ENCODE data around the gene SPIC.

DNA sequence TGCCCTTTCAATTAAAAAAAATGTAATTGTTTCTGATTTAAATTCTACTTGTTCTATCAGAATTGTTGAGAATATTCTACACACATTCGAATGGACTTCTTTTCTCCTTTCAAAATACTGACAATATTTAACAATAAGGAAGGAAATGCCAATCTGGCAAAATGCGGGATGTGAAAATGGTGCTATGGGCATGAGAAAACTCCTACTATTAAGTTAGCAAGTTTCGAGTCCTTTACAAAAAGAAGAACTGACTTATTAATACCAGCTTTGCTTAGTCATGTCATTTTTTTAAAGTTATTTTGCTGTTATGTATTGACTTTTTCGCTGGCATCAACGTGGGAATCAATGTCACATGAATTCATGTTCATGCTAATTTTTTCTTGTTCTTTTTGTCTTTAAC, 35.9 kb upstream of the SPIC start:
- TF ChIP-seq, protein P1, sequence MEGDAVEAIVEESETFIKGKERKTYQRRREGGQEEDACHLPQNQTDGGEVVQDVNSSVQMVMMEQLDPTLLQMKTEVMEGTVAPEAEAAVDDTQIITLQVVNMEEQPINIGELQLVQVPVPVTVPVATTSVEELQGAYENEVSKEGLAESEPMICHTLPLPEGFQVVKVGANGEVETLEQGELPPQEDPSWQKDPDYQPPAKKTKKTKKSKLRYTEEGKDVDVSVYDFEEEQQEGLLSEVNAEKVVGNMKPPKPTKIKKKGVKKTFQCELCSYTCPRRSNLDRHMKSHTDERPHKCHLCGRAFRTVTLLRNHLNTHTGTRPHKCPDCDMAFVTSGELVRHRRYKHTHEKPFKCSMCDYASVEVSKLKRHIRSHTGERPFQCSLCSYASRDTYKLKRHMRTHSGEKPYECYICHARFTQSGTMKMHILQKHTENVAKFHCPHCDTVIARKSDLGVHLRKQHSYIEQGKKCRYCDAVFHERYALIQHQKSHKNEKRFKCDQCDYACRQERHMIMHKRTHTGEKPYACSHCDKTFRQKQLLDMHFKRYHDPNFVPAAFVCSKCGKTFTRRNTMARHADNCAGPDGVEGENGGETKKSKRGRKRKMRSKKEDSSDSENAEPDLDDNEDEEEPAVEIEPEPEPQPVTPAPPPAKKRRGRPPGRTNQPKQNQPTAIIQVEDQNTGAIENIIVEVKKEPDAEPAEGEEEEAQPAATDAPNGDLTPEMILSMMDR (IDR thresholded peaks at IDR 0.05; ENCODE audit: low read depth, low read length, poor library complexity, severe bottlenecking), result no peak
- no peak for TF ChIP-seq EZH2phosphoT487 (IDR thresholded peaks at IDR 0.05; ENCODE audit: borderline replicate concordance, low read length)

All from DOHH2 (cell line).